ENCODE data around the gene GDAP2.
"Not testable (repeated sequence)": the region's sequence is repeated elsewhere in the genome, so short reads cannot be mapped to it uniquely, and the experiment has no call there.

The GDAP2 gene

DNA sequence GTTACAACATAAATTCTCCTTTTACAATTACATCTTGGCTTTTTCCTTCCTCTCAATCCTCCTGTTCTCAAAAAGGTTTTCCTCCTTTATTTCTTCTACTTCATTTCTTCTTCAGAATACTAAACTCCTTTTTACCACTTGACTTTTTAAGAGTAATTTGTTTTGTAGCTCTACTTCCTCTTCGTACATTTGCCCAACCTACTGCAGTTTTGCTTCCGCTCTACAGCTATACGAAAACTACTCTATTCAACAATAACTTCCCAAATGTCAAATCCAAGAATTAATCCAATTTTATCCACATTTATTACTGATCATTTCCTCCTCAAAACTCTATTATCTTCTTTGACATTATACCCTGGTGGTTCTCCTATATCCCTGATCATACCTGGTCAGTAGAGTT, 3.4 kb downstream of the GDAP2 start:
- Mint-ChIP-seq H3K27ac (no peak overlapping the region), H3K9me3 (no peaks in the 10 kb centered on the region), H3K27me3 (no peaks in the 10 kb centered on the region), H3K4me1 (peaks cover 15% of the 10 kb centered on the region), H3K4me3 (no peak overlapping the region)
- ATAC-seq (no peak), DNase-seq (no peak)

DNA sequence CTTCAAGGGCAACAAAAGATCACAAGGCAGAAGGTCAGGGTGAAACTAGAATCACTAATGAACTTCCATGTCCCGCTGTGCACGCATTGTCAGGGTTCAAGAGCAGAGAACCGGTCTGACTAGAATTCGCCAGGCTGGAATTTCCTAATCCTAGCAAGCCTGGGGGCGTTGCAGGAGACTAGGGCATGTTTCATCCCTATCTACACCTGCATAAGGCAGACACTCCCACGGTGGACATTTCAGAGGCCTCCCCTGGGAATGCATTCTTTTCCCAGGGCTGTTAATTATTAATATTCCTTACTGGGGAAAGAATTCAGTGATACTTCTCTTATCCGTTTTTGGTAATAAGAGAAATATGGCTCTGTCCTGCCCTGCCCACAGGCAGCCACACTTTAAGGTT, 6.7 kb downstream of the GDAP2 start:
- H3K9me3 Mint-ChIP-seq, DNase-seq, H3K4me1 Mint-ChIP-seq, H3K27me3 Mint-ChIP-seq, H3K4me3 Mint-ChIP-seq, ATAC-seq, H3K27ac Mint-ChIP-seq: not testable (repeated sequence)

DNA sequence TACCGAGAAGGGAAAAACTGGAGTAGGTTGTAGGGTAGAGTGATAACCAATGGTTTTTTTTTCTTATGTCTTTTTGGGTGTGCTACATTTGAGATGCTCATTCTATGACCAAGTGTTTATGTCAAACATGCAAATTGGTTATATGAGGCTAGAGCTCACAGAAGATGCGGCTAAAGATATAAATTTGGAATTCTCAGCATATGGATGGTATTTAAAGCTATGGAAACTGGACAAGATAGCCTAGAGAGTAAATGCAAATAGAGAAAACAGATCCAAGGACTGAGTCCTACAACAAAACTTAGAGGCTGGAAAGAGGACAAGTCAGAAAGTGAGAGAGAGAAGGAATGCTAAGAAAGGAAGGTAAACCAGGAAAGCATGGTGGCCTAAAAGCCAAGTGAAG, 7.4 kb downstream of the GDAP2 start:
- Mint-ChIP-seq H3K27ac (no peak overlapping the region), H3K4me1 (no peaks in the 10 kb centered on the region), H3K4me3 (no peak overlapping the region), H3K27me3 (no peaks in the 10 kb centered on the region), H3K9me3 (no peaks in the 10 kb centered on the region)
- ATAC-seq (no peak), DNase-seq (no peak)

DNA sequence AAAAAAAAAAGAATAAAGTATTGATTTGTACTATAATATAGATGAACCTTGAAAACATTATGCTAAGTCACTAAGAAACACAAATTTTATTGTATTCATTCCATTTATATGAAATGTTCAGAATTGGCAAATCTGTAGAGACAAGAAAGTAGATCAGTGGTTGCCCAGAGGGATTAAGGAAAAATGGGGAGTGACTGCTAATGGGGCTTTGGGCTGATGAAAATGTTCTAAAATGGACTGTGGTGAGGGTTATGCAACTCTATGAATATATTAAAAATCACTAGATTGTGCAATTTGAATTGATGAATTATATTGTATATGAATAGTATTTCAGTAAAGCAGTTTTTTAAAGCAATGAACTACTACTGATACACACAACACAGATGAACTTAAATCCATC, 10.0 kb downstream of the GDAP2 start:
- H3K4me3 Mint-ChIP-seq, result no peak overlapping the region
- H3K4me1 Mint-ChIP-seq, result no peaks in the 10 kb centered on the region

DNA sequence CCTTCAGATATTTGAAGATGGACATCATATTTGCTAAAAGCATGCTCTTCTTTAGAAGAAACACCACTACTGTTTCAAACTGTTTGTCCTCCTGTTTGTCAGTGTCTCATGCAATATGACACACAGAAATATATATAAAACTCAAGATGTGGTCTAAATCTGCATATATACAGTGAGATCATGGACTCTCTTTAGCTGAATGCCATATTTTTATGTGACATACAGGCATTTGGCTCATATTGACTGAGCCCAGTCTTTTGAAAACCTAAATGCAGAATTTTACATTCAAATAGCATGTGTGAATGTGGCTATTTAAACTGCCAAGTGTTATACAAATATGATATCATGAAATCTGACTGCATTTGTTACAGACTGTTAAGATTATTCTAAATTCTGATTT, 18.4 kb downstream of the GDAP2 start:
- no peak for DNase-seq
- no peaks in the 10 kb centered on the region for H3K4me1 Mint-ChIP-seq
- H3K27me3 Mint-ChIP-seq, result no peaks in the 10 kb centered on the region
- no peak overlapping the region for H3K27ac Mint-ChIP-seq
- H3K9me3 Mint-ChIP-seq, result no peaks in the 10 kb centered on the region
- ATAC-seq, result no peak
- no peak overlapping the region for H3K4me3 Mint-ChIP-seq

More for the DNA sequence above, 10.0 kb downstream of the GDAP2 start:
- ATAC-seq, result no peak
- H3K27me3 Mint-ChIP-seq, result no peaks in the 10 kb centered on the region
- H3K9me3 Mint-ChIP-seq, result no peaks in the 10 kb centered on the region
- H3K27ac Mint-ChIP-seq, result no peak overlapping the region
- DNase-seq, result no peak

DNA sequence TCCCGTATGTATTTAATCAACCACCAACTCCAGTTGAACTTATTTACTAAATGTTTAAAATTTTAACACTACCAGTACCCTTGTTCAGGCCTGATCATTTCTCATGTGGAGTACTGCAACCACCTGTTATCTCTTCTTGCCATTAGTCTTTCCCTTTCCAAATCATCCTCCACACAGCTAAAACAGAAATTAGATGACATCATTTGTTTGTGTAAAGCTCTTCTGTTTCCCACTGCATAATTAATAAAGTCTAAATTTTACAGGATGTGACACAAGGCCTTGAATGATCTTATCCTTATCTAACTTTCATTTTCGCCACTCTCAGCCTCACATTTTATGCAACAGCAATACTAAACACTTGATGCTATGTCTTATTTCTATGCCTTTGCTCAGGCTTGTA, 24.4 kb downstream of the GDAP2 start:
- peak overlapping the region; percentile 32 to 55 for H3K27ac Mint-ChIP-seq

DNA sequence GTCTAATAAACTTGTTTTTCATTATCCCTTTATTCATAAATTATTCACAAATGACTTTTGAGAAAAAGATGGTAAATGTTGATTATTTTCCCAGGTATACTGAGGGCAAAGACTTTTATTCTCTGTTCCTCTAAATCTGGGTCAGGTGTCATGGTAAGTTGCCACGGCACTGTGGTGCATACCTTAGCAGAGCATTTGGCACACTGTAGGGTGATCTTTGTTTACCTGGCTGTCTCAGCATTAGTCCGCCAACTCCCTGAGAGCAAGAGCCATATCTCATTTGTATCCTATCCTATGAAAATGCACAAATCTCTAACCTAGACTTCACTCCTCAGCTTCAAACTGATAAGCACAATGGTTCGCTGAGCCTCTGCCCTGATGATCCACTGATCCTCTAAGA, 24.9 kb downstream of the GDAP2 start:
- no peak for DNase-seq
- Mint-ChIP-seq H3K27ac (no peak overlapping the region), H3K4me3 (no peak overlapping the region), H3K27me3 (no peaks in the 10 kb centered on the region), H3K9me3 (no peaks in the 10 kb centered on the region), H3K4me1 (peaks cover 5% of the 10 kb centered on the region)
- no peak for ATAC-seq

More for the DNA sequence above, 24.4 kb downstream of the GDAP2 start:
- Mint-ChIP-seq H3K4me3 (no peak overlapping the region), H3K4me1 (peaks cover 4% of the 10 kb centered on the region), H3K27me3 (no peaks in the 10 kb centered on the region), H3K9me3 (no peaks in the 10 kb centered on the region)
- no peak for DNase-seq
- ATAC-seq, result no peak

DNA sequence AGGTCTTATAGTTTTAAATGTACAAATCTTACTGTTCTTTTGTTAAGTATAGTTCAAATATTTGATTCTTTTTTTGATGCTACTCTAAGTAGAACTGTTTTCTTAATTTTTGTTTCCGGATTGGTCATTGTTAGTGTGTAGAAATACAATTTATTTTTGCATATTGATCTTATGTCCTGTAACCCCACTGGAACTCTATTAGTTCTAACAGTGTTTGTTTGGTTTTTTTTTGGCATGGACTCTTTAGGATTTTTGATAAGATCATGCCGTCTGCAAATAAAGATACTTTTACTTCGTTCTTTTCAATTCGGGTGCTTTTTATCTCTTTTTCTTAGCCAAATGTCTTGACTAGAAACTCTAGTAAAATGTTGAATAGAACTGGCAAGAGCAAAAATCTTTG, 26.5 kb downstream of the GDAP2 start:
- DNase-seq, result no peak
- Mint-ChIP-seq H3K27ac (no peak overlapping the region), H3K4me3 (no peak overlapping the region), H3K27me3 (no peaks in the 10 kb centered on the region), H3K9me3 (no peaks in the 10 kb centered on the region), H3K4me1 (peaks cover 5% of the 10 kb centered on the region)
- no peak for ATAC-seq

DNA sequence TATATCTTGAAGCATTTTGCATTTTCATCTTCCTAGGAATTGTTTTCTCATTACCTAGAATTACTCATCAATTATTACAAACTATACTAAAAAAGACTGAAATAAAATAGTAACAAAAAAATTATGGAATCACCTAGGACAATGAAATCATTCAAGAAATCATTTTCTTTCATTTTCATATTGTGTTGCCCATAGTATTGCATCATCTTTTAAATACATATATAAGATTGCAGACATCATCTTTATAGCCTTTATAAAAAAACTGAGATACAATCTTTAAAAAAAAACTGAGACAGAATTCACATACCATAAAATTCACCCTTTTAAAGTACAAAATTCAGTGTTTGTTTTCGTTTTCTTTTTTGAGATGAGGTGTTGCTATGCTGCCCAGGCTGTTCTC, 29.6 kb downstream of the GDAP2 start:
- H3K27me3 Mint-ChIP-seq, result no peaks in the 10 kb centered on the region
- ATAC-seq (no peak), DNase-seq (no peak)
- peak overlapping the region; percentile 74 to 82 for H3K27ac Mint-ChIP-seq
- H3K9me3 Mint-ChIP-seq, result no peaks in the 10 kb centered on the region
- no peak overlapping the region for H3K4me3 Mint-ChIP-seq
- H3K4me1 Mint-ChIP-seq, result peaks cover 11% of the 10 kb centered on the region

DNA sequence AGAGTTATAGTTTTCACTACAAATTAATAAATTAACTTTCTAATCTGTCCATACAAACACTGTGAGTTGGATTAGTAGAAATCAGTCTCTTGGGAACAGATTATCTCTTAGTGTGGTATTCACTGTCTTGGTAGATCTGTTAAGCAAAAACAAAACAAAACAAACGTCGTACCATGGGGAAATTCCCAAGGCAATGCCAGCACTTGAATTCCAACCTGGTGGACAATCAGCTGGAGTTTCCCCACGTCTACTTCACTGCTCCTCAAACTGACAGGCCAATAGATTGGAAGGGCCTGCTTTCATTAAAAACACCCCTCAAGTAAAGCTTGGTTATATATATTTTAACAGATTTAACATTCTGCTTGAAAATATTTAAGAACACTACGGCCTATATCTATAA, 31.9 kb downstream of the GDAP2 start:
- H3K27me3 Mint-ChIP-seq, result no peaks in the 10 kb centered on the region
- DNase-seq (no peak), ATAC-seq (no peak)
- no peaks in the 10 kb centered on the region for H3K9me3 Mint-ChIP-seq
- H3K27ac Mint-ChIP-seq, result no peak overlapping the region
- H3K4me1 Mint-ChIP-seq, result peaks cover 11% of the 10 kb centered on the region
- H3K4me3 Mint-ChIP-seq, result no peak overlapping the region

DNA sequence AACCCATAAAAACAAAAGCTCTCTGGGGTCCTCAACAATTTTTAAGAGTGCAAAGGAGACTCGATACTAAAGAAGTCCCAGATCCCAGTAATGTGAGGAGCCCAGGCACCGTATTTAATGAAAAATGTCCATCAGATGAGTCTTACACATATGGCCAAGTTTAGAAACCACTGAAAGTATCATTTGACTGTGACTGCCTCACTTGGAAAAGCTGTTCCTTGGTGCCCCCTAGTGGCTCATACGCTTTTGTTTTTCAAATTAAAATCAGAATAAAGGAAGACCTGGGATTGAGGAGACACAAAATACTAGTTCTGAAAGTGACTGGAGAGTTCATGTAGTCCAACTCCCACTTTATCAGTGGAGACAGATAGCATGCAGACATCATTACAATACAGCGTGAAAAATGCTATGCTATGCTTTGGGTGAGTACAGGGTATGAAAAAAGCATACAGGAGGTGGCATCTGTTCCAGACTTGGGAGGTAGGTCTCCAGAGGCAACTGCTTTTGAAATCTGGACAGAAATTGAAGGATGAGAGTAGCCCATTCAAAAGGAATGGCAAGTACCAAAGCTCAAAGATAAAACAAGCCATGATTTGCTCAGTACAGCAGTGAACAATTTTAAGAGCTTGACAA, 33.8 kb downstream of the GDAP2 start:
- Mint-ChIP-seq H3K27me3 (no peaks in the 10 kb centered on the region), H3K27ac (no peak overlapping the region), H3K9me3 (no peaks in the 10 kb centered on the region), H3K4me1 (peaks cover 11% of the 10 kb centered on the region), H3K4me3 (no peak overlapping the region)
- ATAC-seq (peak; percentile 92), DNase-seq (peak; percentile 57 to 60)

DNA sequence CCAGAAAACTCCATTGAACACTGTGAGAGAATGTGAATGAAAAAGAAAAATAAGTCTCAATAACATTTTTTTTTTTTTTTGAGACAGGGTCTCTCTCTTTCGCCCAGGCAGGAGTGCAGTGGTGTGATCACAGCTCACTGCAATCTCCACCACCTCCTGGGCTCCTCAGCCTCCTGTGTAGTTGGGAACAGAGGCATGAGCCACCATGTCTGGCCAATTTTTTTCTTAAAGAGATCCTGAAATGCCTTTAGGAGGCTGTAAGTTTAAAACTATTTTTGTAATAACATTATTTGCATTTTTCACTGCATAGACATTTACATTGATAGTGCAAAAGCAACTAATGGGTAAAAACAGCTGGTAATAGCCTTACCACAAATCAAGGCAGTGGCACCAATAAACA, 35.3 kb downstream of the GDAP2 start:
- Mint-ChIP-seq H3K4me3 (no peak overlapping the region), H3K9me3 (no peaks in the 10 kb centered on the region), H3K27ac (no peak overlapping the region), H3K4me1 (peaks cover 6% of the 10 kb centered on the region), H3K27me3 (no peaks in the 10 kb centered on the region)
- DNase-seq (no peak), ATAC-seq (no peak)

DNA sequence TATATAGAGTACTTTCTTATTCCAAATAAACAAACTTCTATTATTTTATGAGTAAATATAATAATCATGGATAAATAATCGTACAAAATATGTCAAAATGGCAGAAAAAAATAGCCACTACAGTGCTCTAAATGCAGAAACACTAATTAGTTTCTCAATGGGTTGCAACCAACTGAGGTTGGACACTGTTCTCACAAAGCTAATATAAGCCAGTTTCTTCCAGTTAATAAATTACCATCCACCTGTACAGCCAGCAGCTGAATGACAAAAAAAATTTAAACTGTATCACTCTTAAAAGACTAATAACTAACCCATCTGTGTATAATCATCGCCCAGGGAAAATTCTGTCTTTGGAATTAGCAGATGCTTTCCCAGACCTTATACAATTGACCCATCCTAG, 36.9 kb downstream of the GDAP2 start:
- DNase-seq, result no peak
- H3K4me1 Mint-ChIP-seq, result peaks cover 6% of the 10 kb centered on the region
- H3K27ac Mint-ChIP-seq, result no peak overlapping the region
- H3K4me3 Mint-ChIP-seq, result no peak overlapping the region
- no peak for ATAC-seq
- H3K9me3 Mint-ChIP-seq, result no peaks in the 10 kb centered on the region
- no peaks in the 10 kb centered on the region for H3K27me3 Mint-ChIP-seq

DNA sequence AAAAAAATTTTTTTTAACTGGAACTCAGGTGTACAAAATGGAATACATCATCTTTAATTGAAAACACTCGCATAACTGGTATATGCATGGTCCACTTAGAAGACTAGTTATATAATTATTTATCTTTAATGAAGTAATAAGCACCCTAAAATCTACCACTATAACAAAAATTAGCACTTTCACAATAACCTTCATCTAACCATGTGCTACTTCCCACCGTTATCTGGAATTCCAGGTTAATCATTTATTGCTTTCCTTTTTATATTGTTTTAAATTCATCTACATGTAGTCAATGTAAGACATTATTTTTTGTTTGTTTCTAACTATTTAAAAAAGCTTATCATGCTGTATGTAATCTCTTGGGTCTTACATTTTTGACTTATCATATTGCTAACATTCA, 39.0 kb downstream of the GDAP2 start:
- Mint-ChIP-seq H3K4me3 (no peak overlapping the region), H3K4me1 (peaks cover 6% of the 10 kb centered on the region), H3K27me3 (no peaks in the 10 kb centered on the region), H3K27ac (no peak overlapping the region), H3K9me3 (no peaks in the 10 kb centered on the region)
- DNase-seq (no peak), ATAC-seq (no peak)

DNA sequence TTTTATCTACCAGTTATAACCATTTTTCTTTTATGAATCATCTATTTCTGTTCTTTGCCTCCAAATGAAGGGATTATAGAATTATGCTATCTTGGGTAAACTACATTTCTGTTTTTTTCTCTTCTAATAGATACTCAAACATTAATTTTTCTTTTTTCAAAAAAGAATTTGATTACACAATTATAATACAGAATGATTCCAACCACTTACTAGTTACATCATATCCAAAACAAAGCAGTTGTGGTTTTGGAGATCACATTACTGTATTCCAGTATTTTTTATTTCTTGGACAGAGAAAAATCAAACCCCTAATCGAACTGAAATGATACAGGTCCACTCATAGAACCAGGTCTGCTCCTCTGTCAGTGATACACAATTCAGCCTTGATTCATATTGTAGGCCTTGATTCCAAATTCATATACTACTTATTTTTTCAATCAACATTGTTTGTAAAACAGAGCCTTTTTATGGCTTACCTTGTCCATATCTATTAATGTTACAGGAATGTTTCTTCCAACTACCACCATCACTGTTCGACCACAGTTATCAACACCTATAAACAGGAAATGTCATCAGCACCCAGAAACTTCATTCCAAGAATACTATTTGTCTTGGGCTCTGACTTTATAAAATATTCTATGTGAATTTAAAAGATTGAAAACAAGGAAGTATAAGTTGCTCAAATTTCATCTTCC, 43.2 kb downstream of the GDAP2 start:
- Mint-ChIP-seq H3K9me3 (no peaks in the 10 kb centered on the region), H3K4me1 (peaks cover 5% of the 10 kb centered on the region), H3K4me3 (no peak overlapping the region)

DNA sequence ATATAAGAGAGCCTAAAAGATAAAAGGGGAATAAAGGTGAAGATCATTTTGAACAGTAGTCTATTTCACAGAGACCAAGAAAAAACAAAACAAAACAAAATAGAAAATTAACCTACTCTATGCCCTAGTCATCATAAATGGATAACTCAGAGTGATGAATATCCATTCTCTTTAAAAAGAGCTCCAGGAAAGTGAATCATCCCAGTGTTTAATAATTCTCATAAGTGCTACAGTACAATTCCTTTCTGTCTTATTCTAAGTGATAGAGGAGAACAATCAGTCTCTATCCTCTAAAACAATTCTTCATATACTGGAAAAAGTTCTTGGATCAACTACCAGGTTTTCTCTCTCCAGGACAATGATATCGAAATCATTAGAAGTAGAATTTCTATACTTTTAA, 45.8 kb downstream of the GDAP2 start:
- peaks cover 5% of the 10 kb centered on the region for H3K4me1 Mint-ChIP-seq
- no peaks in the 10 kb centered on the region for H3K27me3 Mint-ChIP-seq
- H3K4me3 Mint-ChIP-seq, result no peak overlapping the region
- no peak overlapping the region for H3K27ac Mint-ChIP-seq
- ATAC-seq (no peak), DNase-seq (no peak)
- H3K9me3 Mint-ChIP-seq, result no peaks in the 10 kb centered on the region

More for the DNA sequence above, 43.2 kb downstream of the GDAP2 start:
- Mint-ChIP-seq H3K27me3 (no peaks in the 10 kb centered on the region), H3K27ac (peak overlapping the region in 1 of 2 donors; percentile 54)
- DNase-seq (no peak), ATAC-seq (no peak)

DNA sequence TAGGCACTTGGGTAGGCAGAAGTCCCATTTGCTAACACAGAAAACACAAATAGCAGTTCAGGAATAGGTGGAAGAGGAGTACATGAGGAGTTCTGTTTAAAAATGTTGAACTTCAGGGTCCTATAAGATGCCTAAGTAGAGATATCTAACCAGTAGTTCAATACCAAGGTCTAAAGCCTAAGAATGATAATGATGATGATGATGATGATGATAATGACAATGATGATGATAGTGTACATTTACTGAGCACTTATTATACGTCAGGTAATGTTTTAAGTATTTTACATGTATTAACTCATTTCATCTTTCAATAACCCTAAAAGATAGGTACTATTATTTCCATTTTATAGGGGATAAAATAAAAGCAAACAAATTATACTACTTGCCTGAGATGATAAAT, 50.1 kb downstream of the GDAP2 start:
- H3K27ac Mint-ChIP-seq, result no peak overlapping the region
- no peak overlapping the region for H3K4me3 Mint-ChIP-seq
- ATAC-seq (no peak), DNase-seq (no peak)
- H3K4me1 Mint-ChIP-seq, result no peaks in the 10 kb centered on the region
- H3K27me3 Mint-ChIP-seq, result no peaks in the 10 kb centered on the region
- peaks cover under 1 to 7% of the 10 kb centered on the region in 2 donors for H3K9me3 Mint-ChIP-seq
